Cardiac fibroblast (primary cell): ENCODE results near the gene CEP250.

Experiments used
- DNase-seq, 2 donors: peaks; one replicate each; pipeline versions ENCODE4 v3.0.0 to v3.0.0-alpha.2; 2010; ENCODE audit warnings: low read depth in 2 of 2
- H3K4me3 ChIP-seq, 2 donors: replicated peaks in 1 of 2; 1 replicate in 1 of 2; 2 replicates in 1 of 2; pipeline ENCODE4 v1.5.1; 2011; ENCODE audit warnings: low read depth in 2 of 2, low read length in 2 of 2, mild to moderate bottlenecking in 2 of 2, moderate library complexity in 1 of 2
- TF ChIP-seq, protein P1 (sequence below): IDR thresholded peaks from one replicate; pipeline ENCODE4 v1.5.1; 2011; ENCODE audit warnings: low read depth, mild to moderate bottlenecking, low read length, inconsistent platforms

Gene CEP250

DNA sequence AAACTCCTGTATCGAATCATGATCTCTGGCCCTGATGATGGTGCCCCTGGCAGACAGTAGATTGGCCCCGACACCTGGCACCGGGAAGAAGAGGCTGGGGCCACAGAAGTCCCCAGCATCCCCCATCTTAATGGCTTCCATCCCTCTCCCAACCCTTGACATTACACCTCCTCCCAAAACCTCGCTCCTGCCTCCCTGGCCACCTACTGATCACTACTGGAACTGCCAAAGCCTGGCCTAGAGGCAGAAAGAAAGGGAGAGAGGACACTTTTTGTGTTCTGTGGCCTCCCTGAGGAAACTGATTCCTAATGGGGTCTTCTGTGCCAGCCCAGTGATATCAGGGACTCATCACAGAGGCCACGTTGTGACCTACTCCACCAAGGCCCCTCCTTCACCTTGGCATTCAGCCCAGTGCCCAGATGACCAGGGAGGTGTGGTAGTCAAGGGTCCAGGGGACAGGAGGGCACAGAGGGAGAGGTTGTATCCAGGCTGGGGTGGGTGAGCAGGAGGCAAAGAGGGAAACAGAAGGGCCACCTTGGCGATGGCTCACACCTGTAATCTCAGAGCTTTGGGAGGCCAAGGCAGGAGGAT, 68.0 kb downstream of the CEP250 start:
- DNase-seq, result peak; percentile 22 to 33
- no peak overlapping the region for H3K4me3 ChIP-seq
- TF ChIP-seq, protein P1, sequence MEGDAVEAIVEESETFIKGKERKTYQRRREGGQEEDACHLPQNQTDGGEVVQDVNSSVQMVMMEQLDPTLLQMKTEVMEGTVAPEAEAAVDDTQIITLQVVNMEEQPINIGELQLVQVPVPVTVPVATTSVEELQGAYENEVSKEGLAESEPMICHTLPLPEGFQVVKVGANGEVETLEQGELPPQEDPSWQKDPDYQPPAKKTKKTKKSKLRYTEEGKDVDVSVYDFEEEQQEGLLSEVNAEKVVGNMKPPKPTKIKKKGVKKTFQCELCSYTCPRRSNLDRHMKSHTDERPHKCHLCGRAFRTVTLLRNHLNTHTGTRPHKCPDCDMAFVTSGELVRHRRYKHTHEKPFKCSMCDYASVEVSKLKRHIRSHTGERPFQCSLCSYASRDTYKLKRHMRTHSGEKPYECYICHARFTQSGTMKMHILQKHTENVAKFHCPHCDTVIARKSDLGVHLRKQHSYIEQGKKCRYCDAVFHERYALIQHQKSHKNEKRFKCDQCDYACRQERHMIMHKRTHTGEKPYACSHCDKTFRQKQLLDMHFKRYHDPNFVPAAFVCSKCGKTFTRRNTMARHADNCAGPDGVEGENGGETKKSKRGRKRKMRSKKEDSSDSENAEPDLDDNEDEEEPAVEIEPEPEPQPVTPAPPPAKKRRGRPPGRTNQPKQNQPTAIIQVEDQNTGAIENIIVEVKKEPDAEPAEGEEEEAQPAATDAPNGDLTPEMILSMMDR, result peak; percentile 81

DNA sequence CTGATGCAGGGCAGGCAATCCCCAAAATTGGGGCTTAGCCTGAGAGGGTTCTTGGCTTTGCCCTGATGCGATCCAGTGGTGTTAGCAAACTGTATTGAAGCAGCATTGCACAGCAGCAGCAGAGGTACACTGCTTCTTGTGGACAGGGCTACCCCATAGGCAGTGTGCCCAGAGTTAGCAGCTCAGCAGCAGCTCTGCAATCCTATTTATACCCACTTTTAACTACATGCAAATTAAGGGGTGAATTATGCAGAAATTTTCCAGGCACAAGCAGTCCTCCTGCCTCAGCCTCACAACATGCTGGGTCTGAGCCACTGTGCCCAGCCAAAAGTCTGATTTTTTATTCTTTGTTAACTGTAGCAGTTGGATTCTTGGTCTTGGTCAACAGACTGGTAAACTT, 70.2 kb downstream of the CEP250 start:
- no peak for DNase-seq
- H3K4me3 ChIP-seq, result no peak overlapping the region
- TF ChIP-seq, protein P1, result no peak

DNA sequence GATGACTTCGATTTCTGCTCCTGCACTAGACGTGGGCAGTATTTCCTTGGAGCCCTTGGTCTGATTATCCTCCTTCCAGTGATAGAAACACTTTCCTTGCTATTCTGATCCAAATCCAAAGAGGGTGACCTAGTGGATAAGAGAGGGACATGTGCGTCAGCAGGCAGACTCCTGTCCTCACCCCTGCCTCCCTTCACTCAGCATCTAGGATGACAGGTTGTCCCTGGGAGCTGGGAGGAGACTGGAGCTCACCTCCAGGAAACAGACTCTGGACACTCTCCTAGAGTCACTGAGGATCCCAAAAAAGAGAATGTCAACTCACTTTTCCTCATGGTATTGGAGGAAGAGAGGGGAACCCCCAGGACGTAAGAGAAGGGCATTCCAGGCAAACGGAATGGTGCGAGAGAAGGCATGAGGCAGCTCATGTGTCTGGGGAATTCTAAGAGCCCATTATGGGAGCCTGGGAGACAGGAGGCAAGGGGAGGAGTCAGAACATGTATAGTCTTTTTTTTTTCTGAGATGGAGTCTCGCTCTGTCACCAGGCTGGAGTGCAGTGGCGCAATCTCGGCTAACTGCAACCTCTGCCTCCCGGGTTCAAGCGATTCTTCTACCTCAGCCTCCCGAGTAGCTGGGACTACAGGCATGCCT, 71.8 kb downstream of the CEP250 start:
- no peak overlapping the region for H3K4me3 ChIP-seq
- TF ChIP-seq, protein P1, result no peak
- DNase-seq, result peak in 1 of 2 donors; percentile 22

DNA sequence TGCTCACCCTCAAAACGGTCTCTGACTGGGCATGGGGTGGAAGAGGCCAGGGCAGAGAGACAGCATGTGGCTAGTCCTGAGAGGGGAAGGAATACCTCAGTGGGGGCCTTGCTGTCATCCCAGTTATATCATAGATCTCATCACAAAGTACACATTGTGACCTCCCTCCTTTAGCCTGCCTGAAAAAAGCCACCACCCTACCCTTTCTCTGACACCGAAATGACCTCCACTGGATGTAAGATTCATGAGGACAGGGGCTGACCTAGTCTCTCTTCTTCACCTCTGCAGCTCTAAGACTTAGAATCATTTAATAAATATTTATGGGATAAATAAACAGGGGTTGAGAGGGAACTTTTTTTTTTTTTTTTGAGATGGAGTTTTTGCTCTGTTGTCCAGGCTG, 74.2 kb downstream of the CEP250 start, which contains the start of gene C20orf173:
C20orf173 (minus strand) TSS at position 101 of the 400 bp plus-strand sequence. CDS start 279 bp downstream, outside the sequence.
- TF ChIP-seq, protein P1, result no peak
- H3K4me3 ChIP-seq, result no peak within 1 kb of the TSS
- no peak for DNase-seq

DNA sequence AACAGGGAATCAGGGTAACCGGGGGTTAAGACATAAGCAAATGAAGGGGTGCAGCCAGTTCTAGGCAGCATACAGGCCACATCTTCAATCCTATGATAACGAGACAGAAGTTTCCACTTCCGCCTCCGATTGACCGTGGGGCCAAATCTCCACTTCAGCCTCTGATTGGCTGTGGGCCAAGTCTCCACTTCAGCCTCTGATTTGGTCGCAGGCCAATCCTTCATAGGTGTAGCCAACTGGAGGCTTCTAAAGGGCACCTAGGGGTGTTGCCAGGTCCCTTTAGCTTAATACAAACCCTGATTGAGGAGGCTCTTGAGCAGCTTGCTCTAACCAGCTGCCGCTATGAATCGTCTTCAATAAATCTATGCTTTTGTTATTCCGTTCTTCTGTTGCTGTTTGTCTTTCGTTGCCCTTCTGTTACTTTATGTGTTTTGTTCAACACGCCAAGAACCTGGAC, 84.4 kb downstream of the CEP250 start:
- no peak overlapping the region for H3K4me3 ChIP-seq
- DNase-seq, result peak in 1 of 2 donors; percentile 15
- TF ChIP-seq, protein P1, result no peak

DNA sequence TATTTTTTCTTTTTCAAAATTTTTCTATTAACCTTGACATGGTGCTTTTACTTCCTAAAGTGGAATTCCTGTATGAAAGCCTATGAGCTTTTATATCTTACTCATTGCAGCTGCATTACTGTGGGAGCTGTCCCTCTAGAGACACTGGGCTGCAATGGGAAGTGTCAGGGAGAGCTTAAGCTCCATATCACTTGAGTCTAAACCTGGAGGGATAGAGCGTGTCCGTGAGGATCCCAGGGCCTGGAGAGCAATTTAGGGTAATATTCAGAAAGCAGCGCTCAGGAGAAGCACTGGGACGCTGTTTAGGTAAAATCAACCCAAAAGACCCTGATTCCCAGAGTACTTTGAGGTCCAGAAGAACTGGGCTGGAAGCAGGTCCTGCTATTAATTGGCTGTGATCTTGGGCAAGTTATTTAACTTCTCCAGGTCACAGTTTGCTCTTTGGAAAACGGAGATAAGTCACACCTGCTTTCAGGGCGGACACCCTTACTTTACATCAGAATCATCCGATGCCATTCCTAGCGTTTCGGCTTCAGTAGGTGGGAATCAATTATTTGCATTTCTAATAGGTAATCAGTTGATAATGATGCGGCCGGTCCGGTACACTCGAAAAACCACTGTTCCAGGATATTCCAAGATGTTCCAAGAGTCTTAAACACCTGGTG, 85.9 kb downstream of the CEP250 start:
- TF ChIP-seq, protein P1, result no peak
- no peak for DNase-seq
- H3K4me3 ChIP-seq, result peak overlapping the region; percentile 86 to 94
